Gastrocnemius medialis (tissue), 4 donors: ENCODE data around the gene RAD51B.

Source experiments
- CTCF ChIP-seq, 5 experiments: fragments of 450-650 bp in 3 of 5; fragments of 200-600 bp in 2 of 5; sonication (generic) in 2 of 5; IDR thresholded peaks in 4 of 5; conservative IDR thresholded peaks in 1 of 5; 1 replicate in 4 of 5; 2 replicates in 1 of 5; pipeline ENCODE4 v1.5.1; 2016 to 2019; ENCODE audit warnings: antibody characterized with exemption in 5 of 5, mild to moderate bottlenecking in 3 of 5, moderate library complexity in 3 of 5
- POLR2A ChIP-seq, 2 donors: fragments of 450-650 bp; IDR thresholded peaks; one replicate each; pipeline ENCODE4 v1.6.1; 2017; ENCODE audit warnings: antibody characterized with exemption in 2 of 2, mild to moderate bottlenecking in 2 of 2, moderate library complexity in 2 of 2

DNA sequence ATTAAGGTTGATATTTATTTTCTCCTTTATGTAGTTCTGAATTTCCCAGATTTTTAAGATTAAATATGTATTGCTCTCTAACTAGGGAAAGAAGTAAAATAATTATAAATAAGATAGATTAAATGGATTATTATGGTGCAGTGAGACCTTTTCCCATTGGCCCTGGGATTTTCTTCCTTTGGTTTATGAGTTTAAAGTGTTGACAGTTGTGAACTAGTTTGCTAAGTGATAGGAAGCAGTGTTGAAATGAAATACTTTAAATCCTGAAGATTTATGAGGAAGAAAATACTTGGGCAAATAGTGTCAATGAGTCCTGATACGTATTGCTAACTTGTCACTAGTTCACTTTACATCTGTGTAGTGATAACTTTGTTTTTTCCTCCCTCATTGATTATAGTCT, 188.9 kb downstream of the RAD51B start:
- TF ChIP-seq CTCF (IDR thresholded peaks at IDR 0.05 in 4 of 5, conservative IDR thresholded peaks at IDR 0.05 in 1 of 5) (no peak), POLR2A (IDR thresholded peaks at IDR 0.05) (no peak)
